Right ventricle myocardium inferior (tissue), 1 donor: ENCODE results near the gene NT5C. TPM values are rescaled to one million over a fixed set of nuclear protein-coding genes. Genes with fewer than 3 reads are reported as not detected.
"Not testable (repeated sequence)": the region's sequence is repeated elsewhere in the genome, so short reads cannot be mapped to it uniquely, and the experiment has no call there.

Source experiments
- ATAC-seq: fragments of 200-7000 bp; cut with Tn5 transposase; one replicate; pipeline ENCODE4 v1.9.1; 2020; ENCODE audit warnings: mild to moderate bottlenecking, moderate library complexity
- DNase-seq: peaks from one replicate; pipeline ENCODE4 v3.0.0; 2021; ENCODE audit errors: missing footprints
- intact Hi-C: fragments of 100-400 bp; cut with DNase I; formaldehyde crosslinking; loops from one replicate; pipeline ENCODE4 v1.11.0; 2022
- long read RNA-seq: library from polyadenylated mRNA; unstranded; transcript quantifications from one replicate; pipeline ENCODE4 v2.0.0, GENCODE V29; 2021
- total RNA-seq: library from RNA; stranded (reverse); fragmentation: NEBNext Ultra II Directional; extraction: Animal tissue kit (Norgen Biotek cat#: 25700); gene quantifications from one replicate; pipeline ENCODE4 v1.2.1, GENCODE V29; 2021
- donor health status: DM: no; HTN: yes; CAD: no; lungs with severe emphysema.

Gene NT5C
- total RNA-seq, result 24.6 TPM
- long read RNA-seq, transcript NT5C-201 (5 exons, 954 nt), result major isoform, 11 of 45 reads
- long read RNA-seq, partial matches to known transcripts, result 1 of 45 reads
- long read RNA-seq, other reads (novel, unspliced or antisense), result 19 of 45 reads

DNA sequence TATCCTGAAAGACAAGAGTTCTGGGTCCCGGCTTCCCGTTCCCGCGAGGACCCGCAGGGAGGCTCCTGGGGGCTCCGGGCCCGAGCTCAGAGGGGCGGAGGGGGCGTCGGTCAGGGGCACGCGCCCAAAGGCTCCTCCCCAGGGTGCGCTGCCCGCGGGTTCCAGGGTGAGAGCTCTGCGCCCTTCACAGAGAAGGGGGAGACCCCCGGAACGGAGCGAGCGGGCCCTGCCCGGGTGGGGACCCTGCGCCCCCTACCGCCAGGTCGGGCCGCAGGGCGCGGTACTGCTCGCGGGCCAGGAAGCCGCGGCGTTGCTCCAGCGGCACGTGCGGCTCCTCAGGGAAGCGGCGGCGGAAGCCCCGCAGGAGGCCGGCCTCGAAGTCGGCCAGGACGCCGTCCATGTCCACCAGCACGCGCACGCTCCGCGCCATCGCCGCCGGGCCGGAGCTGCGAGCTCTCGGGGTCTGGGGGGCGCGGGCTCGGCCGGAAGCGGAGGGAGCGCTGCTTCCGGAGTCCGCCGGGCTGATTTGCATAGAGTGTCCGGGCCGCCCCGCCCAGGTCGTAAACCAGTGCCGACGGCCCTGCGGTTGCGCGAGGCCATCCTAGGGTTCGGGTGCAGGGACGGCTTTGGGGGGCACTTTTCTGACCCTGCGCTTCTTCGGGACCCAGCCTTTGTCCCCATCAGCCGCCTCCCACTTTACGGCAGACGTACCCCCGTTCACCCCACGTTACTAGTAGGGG lies at the start of gene NT5C:
TSS of gene NT5C (minus strand) at position 465 of the 740 bp plus-strand sequence. CDS start at position 430, 35 bp downstream.
- DNase-seq, result peak; percentile 93
- intact Hi-C loops, result loop anchor here (2.0 kb wide), 1 partner anchor 17 kb away; no protein-coding TSS in a partner anchor
- peak; percentile 93 for ATAC-seq

DNA sequence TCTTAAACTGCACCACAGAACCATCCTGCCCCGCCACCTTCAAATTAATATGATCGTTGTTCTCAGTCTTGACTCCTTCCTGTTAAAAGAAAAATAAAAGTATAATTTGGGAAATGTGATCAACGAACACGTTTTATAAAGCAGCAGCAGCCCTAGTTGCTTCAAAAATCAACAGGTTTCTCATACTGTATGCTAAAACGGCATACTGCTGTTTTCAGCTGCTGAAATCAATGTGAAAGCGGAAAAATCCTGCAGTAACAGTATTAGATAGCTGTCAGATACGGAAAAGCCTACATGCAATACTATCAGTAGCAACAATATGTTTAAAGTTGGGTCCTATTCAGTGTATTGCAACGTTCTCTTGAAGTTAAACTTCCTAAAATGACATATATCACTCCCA lies 49.6 kb upstream of the NT5C start:
- ATAC-seq, result no peak
- no peak for DNase-seq
- intact Hi-C loops, result loop anchor here (5.0 kb wide), 1 partner anchor 81 kb away; the partner anchor contains the start of genes GGA3 and MRPS7

DNA sequence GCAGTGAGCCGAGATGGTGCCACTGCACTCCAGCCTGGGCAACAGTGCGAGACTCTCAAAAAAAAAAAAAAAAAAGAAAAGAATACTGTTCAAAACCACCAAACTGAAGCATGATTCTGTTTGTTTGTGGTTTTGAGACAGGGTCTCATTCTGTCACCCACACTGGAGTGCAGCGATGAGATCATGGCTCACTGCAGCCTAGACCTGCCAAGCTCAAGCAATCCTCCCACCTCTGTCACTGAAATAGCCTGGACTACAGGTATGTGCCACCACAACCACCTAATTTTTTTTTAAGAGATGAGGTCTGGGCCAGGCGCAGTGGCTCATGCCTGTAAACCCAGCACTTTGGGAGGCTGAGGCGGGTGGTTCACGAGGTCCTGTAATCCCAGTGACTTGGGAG lies 46.9 kb upstream of the NT5C start:
- ATAC-seq (no peak), DNase-seq (no peak)
- intact Hi-C loops, result no loop called here

DNA sequence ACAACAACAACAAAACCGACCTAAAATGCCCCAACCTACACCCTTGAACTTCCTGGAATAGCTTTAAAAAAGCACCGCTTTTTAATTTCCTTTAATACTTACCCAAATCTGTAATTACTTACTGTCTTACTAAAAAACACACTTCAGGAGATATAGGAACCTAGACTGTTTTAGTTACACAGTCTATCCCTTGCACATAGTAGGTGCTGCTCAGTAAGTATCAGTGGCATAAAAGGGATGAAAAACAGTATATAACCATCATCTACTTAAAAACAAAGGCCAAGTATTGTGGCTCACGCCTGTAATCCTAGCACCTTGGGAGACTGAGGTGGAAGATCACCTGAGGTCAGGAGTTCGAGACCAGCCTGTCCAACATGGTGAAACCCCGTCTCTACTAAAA lies 45.1 kb upstream of the NT5C start:
- intact Hi-C loops, result no loop called here
- ATAC-seq, result no peak
- no peak for DNase-seq

DNA sequence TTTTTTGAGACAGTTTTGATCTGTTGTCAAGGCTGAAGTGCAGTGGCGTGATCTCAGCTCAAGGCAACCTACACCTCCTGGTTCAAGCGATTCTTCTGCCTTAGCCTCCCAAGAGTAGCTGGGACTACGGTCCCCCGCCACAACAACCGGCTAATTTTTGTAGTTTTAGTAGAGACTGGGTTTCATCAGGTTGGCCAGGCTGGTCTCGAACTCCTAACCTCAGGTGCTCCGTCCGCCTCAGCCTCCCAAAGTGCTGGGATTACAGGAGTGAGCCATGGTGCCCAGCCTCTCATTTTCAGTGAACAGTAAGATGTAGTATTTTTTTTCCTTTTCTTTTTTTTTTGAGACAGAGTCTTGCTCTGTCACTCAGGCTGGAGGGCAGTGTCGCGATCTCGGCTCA lies 43.5 kb upstream of the NT5C start:
- no peak for ATAC-seq
- intact Hi-C loops, result no loop called here
- DNase-seq, result no peak

DNA sequence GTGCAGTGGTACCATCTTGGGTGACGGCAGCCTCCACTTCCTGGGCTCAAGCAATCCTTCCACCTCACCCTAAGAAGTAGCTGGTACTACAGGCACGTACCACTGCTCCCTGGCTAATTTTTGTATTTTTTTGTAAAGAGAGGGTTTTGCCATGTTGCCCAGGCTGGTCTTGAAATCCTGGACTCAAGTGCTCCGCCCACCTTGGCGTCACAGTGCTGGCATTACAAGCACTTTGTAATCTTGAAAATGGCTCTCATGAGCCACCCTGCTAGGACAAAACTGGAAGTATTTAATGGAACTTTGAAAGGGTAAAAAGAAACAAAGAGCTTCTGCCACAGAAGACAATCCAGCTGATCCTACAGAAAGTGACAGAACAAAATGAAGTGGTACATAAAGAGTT lies 42.0 kb upstream of the NT5C start:
- intact Hi-C loops, result no loop called here
- ATAC-seq, result no peak
- no peak for DNase-seq

DNA sequence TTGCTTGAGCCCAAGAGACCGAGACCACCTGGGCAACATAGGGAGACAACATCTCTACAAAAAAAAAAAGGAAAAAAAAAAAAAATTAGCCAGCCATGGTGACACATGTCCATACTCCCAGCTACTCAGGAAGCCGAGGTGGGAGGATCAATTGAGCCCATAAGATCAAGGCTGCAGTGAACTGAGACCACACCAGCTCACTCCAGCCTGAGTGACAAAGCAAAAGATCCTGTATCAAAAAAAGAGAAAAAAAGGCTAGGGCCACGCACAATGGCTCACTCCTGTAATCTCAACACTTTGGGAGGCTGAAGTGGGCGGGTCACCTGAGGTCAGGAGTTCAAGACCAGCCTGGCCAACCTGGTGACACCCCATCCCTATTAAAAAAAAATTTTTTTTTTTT lies 37.5 kb upstream of the NT5C start:
- DNase-seq, result no peak
- intact Hi-C loops, result no loop called here
- no peak for ATAC-seq

DNA sequence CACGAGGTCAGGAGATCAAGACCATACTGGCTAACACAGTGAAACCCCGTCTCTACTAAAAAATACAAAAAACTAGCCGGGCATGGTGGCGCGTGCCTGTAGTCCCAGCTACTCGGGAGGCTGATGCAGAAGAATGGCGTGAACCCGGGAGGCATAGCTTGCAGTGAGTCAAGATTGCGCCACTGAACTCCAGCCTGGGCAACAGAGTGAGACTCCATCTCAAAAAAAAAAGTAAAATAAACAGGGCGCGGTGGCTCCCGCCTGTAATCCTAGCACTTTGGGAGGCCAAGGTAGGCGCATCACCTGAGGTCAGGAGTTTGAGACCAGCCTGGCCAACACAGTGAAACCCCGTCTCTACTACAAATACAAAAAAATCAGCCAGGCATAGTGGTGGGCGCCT lies 33.1 kb upstream of the NT5C start:
- DNase-seq, ATAC-seq, intact Hi-C loops: not testable (repeated sequence)

DNA sequence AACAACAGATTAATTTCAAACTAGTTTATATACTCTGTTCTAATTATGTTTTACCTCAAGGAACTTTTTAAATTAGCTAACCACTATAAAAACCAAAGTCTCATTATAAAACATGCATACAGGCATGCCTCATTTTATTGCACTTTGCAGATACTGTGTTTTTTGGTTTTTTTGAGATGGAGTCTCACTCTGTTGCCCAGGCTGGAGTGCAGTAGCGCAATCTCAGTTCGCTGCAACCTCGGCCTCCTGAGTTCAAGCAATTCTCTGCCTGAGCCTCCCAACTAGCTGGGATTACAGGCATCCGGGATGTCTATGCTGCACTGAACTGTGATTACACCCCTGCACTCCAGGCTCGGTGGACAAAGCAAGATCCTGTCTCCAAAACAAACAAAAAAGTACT lies 31.5 kb upstream of the NT5C start:
- intact Hi-C loops, result no loop called here
- ATAC-seq (no peak), DNase-seq (no peak)

DNA sequence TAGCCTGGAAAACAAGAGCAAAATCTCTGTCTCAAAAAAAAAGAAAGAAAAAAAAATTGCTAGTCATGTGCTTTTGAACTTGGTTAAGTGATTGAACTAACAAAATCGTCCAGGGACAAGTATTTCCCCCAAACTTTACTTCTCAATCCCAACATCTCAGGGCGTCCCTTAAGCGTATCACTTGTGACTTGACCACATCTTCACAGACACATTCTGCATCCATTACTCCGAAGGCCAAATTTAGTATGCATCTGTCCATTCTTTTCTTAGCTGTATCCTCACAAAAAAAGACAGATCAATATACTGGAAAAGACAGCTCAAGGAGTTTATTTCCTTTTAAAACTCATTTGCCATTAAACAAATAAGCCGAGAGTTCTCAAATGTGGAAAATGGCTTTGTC lies 28.7 kb upstream of the NT5C start:
- ATAC-seq (no peak), DNase-seq (no peak)
- intact Hi-C loops, result no loop called here

DNA sequence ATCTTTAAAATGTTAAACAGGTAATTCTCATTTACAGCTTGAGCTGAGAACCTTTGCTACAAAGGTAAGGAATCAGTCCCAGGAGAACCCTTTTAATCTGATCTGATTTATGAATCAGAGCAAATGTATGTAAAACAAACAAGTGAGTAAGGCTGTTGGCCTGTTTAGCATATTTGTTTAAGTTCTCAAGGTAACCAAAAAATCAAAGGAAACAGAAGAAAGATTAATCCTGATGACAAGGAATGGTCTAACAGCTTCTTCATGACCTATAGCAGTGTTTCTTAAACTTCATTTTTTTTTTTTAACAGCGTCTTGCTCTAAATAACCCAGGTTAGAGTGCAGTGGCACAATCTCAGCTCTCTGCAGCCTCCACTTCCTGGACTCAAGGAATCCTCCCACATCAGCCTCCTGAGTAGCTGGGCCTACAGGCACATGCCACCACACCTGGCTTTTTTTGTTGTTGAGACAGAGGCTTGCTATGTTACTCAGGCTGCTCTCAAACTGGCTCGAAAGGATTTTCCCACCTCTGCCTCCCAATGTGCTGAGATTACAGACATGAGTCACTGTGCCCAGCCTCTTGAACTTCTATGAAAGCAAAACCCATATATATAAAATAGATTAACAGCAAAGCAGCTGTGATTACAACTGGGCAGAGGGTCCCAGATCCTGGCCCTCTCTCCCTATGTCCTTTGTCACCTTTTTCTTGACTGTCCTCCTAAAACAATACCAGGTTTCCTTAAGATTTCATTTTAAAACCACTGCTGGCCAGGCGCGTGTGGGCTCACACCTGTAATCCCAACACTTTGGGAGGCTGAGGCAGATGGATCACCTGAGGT lies 27.9 kb upstream of the NT5C start:
- no peak for DNase-seq
- intact Hi-C loops, result no loop called here

DNA sequence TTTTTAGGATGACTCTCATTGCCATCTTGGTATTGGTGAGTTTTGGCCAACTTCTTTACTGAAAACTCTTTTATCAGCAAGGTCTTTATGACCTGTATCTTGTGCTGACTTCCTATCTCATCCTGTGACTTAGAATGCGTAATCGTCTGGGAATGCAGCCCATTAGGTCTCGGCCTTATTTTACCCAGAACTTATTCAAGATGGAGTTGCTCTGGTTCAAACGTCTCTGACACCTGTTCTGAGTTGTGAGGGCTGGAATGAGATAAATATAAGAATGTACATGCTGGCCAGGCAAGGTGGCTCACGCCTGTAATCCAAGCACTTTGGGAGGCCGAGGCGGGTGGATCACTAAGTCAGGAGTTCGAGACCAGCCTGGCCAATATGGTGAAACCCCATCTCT lies 26.9 kb upstream of the NT5C start:
- intact Hi-C loops, DNase-seq, ATAC-seq: not testable (repeated sequence)

More for the DNA sequence above, 27.9 kb upstream of the NT5C start:
- no peak for ATAC-seq

DNA sequence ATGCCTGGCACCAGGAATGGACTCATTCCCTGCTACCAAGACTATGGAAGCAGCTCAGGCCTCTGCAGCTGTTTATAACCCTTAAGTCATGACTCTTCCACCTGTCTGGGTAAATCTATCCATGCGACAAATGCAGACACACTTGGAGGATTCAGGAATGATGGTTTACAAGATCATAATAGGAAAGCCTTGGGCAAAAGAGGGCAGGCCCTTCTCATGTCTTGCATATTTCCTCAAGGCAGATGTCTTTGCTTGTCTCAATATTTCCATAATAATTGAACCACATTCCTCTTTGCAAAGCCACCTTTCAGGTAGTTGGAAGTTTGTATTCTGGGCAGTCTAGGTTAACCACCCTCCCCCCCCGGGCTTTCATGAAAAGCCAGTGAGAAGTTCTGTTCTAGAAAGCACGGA lies 23.7 kb upstream of the NT5C start:
- ATAC-seq (no peak), DNase-seq (no peak)
- intact Hi-C loops, result no loop called here

DNA sequence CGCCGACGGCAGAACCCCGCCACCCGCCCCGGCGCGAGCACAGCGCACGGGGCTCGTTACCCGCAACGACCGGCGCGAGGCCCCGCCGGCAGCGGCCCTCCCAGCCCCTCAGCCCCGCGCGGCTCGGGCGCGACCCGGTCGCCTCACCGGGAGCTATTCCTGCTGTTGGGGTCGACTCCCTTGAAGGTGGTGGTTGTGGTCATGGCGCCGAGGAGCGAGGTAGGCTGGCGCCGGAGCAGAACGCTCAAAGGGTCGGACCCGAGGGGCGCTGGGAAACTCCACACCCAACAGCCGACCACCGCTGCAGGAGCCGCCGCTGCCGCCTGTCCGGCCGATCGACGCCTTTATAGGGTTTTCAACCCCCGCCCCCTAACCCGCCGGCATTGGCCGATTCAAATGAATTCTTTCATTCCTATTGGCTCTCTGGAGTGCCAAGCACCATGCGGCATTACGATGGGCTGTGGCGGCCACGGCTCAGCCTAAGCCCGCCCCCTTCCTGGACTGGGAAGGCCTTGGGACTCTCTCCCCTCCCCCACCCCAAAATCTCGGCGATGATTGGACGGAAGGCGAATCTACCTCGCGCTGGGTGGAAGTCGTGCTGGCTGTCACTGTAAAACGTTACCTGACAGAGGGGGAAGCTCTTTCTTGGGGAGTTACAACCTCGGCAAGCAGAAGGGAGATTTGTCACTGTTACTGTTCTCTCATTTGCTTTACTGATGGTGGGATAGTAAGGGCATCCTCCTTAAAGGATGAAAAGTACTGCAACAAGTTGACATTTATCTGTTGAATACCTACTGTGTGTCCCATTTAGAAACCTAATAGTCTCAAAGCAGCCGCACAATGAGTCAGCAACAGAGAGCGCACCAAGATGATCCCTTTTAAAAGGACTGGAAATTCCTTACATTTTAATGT lies 22.9 kb upstream of the NT5C start, which contains the start of gene JPT1:
TSS of gene JPT1 (minus strand) at position 318 of the 912 bp plus-strand sequence. CDS start at position 203, 115 bp downstream.
- DNase-seq (peak; percentile 98), ATAC-seq (peak; percentile 100)
- intact Hi-C loops, result no loop called here

DNA sequence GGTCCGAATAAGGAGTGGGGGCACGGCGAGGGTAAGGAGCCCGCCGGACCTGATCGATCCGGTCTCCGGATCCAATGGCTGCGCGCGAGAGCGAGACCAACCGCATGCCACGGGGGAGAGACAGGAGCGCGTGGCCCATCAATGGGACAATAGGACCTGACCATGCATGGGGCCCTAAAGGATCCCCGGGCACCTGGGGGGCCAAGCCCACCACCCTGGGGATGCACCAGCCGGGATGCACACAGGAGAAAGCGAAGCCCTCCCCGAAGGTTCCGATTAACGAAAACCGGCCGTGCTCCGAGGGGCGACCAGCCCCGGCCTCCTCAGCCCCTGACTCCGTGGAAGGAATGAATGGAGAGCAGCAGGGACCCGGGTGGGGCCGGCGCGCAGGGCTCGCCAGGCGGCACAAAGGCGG lies 22.2 kb upstream of the NT5C start:
- intact Hi-C loops, result no loop called here
- DNase-seq (no peak), ATAC-seq (no peak)

DNA sequence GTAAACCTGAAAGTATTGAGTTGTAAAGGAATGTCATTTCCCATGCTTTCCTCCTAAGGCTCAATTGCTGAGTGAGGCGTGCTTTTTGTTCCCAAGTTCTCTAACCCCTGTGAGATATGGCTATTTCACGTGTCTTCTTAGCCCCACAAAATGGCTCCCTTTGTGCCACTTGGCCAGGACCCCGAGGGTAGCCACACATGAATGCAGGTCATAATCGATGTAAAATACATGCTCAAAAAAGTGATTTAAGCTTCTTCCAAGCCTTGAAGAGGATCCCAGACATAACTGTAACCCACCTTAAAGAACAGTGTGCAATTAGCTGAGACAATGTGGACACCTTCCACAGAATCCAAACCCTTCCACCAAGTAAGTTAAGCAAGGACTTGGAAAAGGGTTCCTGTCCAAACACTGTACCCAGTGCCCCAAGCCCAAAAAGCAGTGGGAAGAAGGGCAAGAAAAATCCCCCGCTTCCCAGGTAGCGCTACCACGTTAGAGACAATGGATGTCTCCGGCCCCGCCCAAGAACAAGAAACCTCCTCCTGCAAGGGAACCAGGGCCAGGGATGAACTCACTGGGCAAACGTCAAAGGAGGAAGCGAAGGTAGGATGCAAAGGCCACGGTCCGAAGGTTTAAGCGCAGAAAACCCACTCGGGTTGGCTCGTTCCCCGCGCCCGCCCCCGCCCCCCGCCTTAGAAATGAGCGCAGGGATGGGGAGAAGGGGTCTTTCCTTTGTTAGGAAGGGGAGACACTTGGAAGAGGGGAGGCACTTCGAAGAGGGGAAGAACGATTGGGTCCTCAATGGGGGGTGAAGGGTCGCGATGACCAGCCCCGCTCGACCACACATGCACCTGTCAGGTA lies 21.6 kb upstream of the NT5C start:
- DNase-seq (no peak), ATAC-seq (no peak)
- intact Hi-C loops, result no loop called here

DNA sequence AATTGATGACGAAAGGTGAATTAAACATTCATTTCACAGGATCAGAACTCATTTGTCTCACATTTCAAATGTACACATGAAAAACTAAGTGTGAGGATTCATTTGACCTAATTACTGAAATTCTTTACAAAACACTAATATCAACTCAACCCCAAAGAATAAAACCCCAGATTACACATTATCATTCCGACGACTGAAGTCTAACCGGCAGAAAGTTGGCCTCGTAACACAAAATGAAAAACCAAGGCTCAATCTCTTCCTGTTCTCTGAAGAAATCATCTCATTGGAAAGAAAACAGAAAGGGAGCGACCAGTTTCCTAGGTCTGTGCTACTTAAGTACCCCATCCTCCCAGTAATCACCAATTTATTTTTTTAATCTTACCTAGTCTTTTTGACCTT lies 21.0 kb upstream of the NT5C start:
- intact Hi-C loops, result no loop called here
- no peak for DNase-seq

DNA sequence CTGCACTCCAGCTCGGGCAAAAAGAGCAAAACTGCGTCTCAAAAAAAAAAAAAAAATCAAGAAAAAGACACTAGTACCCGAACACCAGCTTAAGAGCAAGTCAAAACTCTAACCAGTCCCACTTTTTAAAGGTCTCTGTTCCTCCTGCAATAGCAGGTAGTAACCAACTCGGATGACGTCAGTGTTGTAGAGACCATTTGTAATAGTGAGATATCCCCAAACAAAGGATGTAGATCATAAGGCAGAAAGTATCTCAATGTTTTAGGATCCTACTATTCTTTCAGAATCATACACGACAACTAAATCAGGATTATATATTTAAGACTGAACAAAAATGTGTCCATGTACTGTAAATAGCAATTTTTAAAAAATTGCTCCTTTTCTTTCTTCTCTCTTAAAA lies 20.4 kb upstream of the NT5C start:
- ATAC-seq, result no peak
- intact Hi-C loops, result no loop called here
- DNase-seq, result no peak

More for the DNA sequence above, 21.0 kb upstream of the NT5C start:
- ATAC-seq, result no peak
